GM18868 (cell line): Measurements from ENCODE around the gene MCAT.

ENCODE experiments used
- ATAC-seq: cut with Tn5 transposase; IDR thresholded peaks from one replicate; pipeline ENCODE4 v1.9.1; 2021; ENCODE audit warnings: mild to moderate bottlenecking, moderate library complexity; ENCODE audit not compliant: unreplicated experiment

MCAT gene

DNA sequence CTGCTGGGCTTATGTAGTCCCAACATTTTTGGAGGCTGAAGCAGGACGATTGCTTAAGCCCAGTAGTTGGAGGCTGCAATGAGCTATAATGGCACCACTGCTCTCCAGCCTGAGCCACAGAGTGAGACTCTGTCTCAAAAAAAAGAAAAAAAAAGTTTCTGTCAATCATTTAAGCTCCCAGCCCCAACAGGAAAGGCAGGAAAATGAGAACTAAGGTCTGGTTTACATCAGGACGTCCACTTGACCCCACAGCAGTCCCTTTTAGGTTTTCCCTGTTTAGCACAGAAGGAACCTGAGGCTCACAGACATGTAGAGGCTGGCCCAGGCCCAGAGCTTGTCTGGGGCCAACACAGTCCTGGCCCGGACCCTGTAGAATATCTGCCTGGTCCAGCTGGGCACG lies 44.8 kb downstream of the MCAT start:
- ATAC-seq: no peak

DNA sequence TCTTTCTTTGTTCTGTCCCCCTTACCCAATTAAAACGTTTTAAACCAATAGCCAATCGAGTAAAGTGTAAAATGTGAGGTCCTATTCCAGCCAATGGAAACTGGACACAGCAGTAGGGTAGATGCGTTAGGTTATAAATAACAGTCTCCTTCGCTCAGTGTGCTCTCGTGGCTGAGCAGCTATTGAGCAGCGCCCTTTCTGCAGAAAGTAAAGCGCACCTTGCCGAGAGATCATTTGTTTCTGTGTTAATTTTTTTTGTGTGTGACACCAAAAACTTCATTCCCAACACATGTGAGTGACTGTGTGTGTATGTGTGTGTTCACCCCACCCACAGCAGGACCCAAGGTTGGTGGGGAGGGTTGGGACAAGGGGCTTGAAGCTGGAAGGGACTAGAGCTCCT lies 46.8 kb downstream of the MCAT start:
- no peak for ATAC-seq

DNA sequence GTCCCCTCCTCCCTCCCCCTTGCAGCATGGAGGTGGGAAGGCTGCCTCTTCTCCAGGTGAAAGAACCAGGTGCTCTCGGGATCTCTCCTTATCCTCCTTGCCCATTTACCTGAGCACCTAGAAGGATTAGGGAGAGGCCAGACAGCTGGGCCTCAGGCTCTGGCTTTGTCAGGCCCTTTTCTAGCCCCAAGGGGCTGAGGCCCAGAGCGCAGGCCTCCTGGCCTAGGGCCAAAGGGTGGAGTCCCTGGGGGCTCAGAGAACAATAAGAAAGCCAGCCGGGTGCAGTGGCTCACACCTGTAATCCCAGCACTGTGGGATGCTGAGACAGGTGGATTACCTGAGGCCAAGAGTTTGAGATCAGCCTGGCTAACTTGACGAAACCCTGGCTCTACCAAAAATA lies 48.6 kb downstream of the MCAT start:
- no peak for ATAC-seq

DNA sequence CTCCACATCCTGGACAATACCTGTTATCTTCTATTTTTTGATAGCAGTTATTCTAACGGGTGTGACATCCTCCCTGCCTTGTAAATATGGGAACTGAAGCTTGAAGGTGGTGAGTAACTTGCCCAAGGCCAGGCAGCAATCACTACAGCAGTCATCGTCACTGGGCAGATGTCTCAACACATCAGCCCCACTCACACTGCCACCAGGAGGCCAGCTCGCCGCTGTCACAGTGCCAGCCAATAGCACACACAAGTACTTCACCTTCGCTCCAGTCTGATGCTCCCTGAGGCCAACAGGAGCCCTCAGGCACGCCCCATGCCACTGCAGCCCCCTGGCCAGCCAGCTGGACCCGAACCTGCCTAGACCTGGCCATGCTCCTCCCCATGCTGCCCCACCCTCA lies 49.1 kb downstream of the MCAT start:
- no peak for ATAC-seq

DNA sequence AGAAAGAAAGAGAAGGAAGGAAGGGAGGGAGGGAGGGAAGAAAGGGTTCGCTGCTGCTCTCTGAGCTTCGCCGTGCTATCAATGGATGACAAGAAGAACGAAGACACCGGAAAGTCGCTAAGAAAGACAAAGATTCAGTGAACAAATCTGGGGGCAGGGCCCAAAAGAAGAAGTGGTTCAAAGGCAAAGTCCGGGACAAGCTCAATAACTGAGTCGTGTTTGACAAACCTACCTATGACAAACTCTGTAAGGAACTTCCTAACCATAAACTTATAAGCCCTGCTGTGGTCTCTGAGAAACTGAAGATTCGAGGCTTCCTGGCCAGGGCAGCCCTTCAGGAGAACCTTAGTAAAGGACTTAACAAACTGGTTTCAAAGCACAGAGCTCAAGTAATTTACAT lies 51.1 kb downstream of the MCAT start:
- no peak for ATAC-seq

DNA sequence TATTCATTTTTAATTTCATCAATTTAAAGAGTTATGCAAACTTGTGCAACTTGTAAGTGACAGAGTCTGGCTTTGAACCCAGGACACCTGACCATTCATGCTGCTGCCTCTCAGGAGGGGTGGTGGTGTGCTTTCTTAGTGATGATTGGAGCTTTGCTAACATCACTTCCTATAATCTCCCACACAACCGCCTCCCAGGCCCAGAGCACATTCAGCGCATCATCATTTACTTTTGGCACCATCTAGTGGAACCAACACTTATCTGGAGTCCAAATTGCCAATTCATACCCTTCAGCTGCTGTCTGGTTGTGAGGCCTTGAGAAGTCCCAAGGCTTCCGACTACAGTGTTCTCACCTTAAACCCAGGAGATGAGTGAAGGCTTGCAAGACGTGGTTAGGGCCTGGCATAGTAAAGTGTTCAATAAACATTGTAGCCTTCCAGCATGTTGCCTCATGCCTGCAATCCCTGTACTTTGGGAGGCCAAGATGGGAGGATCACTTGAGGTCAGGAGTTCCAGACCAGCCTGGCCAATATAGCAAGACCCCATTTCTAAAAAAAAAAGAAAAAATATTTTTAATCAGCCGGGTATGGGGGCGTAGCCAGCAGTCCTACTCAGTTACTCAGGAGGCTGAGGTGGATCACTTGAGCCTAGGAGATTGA lies 52.9 kb downstream of the MCAT start:
- no peak for ATAC-seq

DNA sequence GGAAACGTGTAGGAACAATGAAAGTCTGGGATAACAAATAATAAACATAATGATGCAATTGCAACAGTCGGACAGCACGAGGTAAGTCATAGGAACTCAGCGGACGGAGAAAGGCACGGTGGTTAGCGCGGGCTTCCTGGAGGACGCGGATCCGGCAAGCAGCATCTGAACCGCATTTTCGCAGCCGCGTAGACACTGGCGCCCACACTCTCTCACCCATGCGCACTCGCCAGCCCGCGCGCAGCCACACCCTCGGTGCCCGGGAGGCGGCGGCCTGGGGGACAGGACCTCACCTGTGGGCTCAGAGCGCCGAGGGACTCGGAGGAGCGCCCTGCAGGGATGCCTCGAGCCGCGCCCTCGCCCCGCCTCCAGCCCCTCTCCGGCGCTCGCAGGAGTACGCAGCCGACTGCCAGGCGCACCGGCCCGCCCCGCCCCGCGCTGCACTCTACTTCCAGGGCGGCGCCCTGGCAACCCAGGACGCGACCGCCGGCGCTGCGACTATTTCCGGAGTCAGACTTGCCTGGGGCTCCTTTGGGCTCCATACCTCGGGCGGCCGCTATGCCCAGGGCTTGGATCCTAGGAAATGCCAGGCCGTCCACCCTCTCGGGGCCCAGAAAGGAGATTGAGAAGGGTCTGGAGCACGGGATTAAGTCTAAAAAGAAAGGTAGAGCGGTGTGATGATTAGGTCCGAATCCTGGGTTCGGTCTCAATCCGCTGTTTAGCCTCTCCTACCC lies 54.0 kb downstream of the MCAT start, which contains the start of gene TTLL1:
Gene TTLL1, minus strand, starts transcription at position 408 of the 734 bp plus-strand sequence. CDS start 13,805 bp downstream, outside the sequence.
- ATAC-seq: peak; percentile 78

DNA sequence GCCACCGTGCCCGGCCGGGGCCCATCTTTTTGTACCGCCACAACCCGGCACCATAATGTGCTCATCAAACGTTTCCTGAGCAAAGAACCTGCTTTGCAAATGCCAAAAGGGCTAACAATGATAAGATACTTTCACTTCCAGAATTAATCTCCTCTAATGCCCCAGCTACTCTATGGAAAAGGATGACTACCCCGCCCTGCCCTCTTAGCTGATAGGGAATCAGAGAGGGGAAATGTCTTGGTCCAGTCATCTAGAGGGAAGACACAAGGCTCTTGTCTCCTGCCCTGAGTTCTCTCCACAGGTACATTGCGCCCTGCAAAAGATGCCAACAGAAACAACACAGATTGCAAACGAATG lies 54.6 kb downstream of the MCAT start:
- no peak for ATAC-seq

DNA sequence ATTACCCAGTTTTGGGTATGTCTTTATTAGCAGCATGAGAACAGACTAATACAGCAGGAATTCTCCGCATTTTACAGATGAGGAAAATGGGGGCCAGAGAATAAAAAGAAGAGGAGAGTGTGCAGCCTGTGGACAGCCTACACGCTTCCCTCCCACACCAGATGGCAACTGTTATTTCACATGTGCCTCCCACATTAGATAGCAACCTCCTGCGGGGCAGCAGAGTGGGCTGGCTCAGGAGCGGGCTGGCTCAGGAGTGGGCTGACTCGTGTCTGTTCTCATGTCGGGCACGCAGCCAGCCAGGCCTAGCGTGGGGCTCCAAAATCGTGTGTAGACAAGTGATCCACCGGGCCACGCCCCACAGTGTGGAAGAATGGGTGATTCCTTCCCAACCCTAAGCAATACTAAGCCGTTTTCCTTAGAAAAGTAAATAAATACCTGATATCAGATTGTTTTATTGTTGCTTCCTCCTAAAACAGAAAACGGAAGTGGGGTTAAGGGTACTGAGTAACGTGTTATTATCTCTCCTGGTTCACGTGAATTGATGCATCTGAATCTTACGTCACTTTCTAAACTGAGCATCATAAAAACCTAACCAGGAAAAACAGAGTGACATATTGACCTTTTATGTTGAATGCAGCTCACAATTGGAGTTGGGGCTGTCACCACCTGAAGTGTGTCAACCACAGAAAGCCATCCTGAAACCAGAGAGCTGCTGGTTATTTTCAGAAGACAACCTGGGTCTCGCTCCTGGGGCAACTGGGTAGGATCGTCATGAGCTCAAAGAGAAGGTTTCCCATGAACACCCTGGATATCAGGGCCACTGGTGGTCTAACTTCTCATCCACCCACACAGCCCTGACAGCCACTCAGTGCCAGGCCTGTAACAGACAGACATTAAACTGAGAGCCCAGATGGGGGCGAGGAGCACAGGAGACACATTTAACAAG lies 57.3 kb downstream of the MCAT start:
- no peak for ATAC-seq
